Spinal cord (tissue), 10 donors: Measurements from ENCODE around the gene ZGLP1. TPM values are rescaled to one million over a fixed set of nuclear protein-coding genes. Genes with fewer than 3 reads are reported as not detected.
A peak's percentile ranks its signal among the peaks of the same experiment; 100 is the strongest.

ENCODE experiments used
- DNase-seq, 6 donors: peaks; one replicate each; pipeline versions ENCODE4 v3.0.0 to v3.0.0-alpha.2; 2013 to 2015; ENCODE audit warnings: low spot score in 6 of 6, low read depth in 4 of 6
- H3K27ac ChIP-seq: one replicate; pipeline ENCODE4 v1.5.1; 2013; ENCODE audit warnings: low read depth, low read length, control low read depth
- H3K27me3 ChIP-seq: one replicate; pipeline ENCODE4 v1.6.1; 2013; ENCODE audit warnings: low read length; ENCODE audit not compliant: control insufficient read depth, insufficient read depth
- H3K36me3 ChIP-seq: one replicate; pipeline ENCODE4 v1.6.1; 2013; ENCODE audit warnings: low read length; ENCODE audit not compliant: control insufficient read depth, insufficient read depth
- H3K4me1 ChIP-seq: one replicate; pipeline ENCODE4 v1.6.1; 2013; ENCODE audit warnings: low read length; ENCODE audit not compliant: control insufficient read depth, insufficient read depth
- H3K4me3 ChIP-seq: one replicate; pipeline ENCODE4 v1.5.1; 2013; ENCODE audit warnings: low read depth, low read length, control low read depth
- H3K9me3 ChIP-seq: one replicate; pipeline ENCODE4 v1.6.1; 2013; ENCODE audit warnings: low read length; ENCODE audit not compliant: control insufficient read depth, insufficient read depth
- WGBS: methylation state at CpG from one replicate; pipeline ENCODE4 v1.1.5; 2013; ENCODE audit warnings: missing lambda C conversion rate; ENCODE audit not compliant: insufficient coverage; 5-methylcytosine and 5-hydroxymethylcytosine counted together
- polyA plus RNA-seq, 2 donors: library from polyadenylated mRNA; unstranded; fragments of 120-200 nt; gene quantifications; one replicate each; pipeline ENCODE4 v1.2.1, GENCODE V29; 2013; ENCODE audit not compliant: insufficient read length in 2 of 2
- total RNA-seq, 2 donors: library from RNA; depleted of rRNA in 1 of 2; stranded (reverse); fragments of 120-200 nt in 1 of 2; fragments of >200 nt in 1 of 2; gene quantifications; one replicate each; pipeline versions ENCODE4 v1.2.3 to v1.2.4, GENCODE V29; 2013 to 2014
- donor health status: healthy.

Gene ZGLP1
- total and polyA plus RNA-seq, 4 donors, result 1.6 to 15.7 (median 10.3) TPM

GRCh38 chr19:10279737-10280442, 29.7 kb downstream of the ZGLP1 start:
- Histone ChIP-seq H3K27me3 (peaks cover 10% of the 10 kb centered on the region), H3K36me3 (peaks cover 2% of the 10 kb centered on the region), H3K4me1 (no peaks in the 10 kb centered on the region), H3K4me3 (no peak overlapping the region), H3K27ac (no peak overlapping the region), H3K9me3 (no peaks in the 10 kb centered on the region)
- DNase-seq, result no peak
- WGBS, result 87% methylated on average over 4 of the region's 5 CpGs

- H3K9me3 ChIP-seq, result no peaks in the 10 kb centered on the region
- H3K36me3 ChIP-seq, result peaks cover 1% of the 10 kb centered on the region
- H3K27me3 ChIP-seq, result peaks cover 10% of the 10 kb centered on the region
- H3K4me1 ChIP-seq, result no peaks in the 10 kb centered on the region
- WGBS, result 81% methylated on average over 1 of the region's 1 CpG
- H3K27ac ChIP-seq, result no peak overlapping the region
- DNase-seq, result no peak
- H3K4me3 ChIP-seq, result no peak overlapping the region
Measured at GRCh38 chr19:10278935-10279334, 30.7 kb downstream of the ZGLP1 start.

GRCh38 chr19:10277795-10278589, 31.6 kb downstream of the ZGLP1 start:
- Histone ChIP-seq H3K4me3 (no peak overlapping the region), H3K27ac (no peak overlapping the region), H3K9me3 (no peaks in the 10 kb centered on the region), H3K4me1 (no peaks in the 10 kb centered on the region), H3K36me3 (no peaks in the 10 kb centered on the region), H3K27me3 (peaks cover 5% of the 10 kb centered on the region)
- WGBS, result 83% methylated on average over 4 of the region's 9 CpGs
- no peak for DNase-seq

- peaks cover 17% of the 10 kb centered on the region for H3K4me1 ChIP-seq
- H3K4me3 ChIP-seq, result no peak overlapping the region
- WGBS, result 89% methylated on average over 10 of the region's 10 CpGs
- no peaks in the 10 kb centered on the region for H3K36me3 ChIP-seq
- peaks cover 36% of the 10 kb centered on the region for H3K27me3 ChIP-seq
- H3K9me3 ChIP-seq, result no peaks in the 10 kb centered on the region
- H3K27ac ChIP-seq, result no peak overlapping the region
- no peak for DNase-seq
Measured at GRCh38 chr19:10274589-10274988, 35.0 kb downstream of the ZGLP1 start.

GRCh38 chr19:10271543-10272086, 38.0 kb downstream of the ZGLP1 start:
- no peak for DNase-seq
- no peak overlapping the region for H3K27ac ChIP-seq
- no peaks in the 10 kb centered on the region for H3K36me3 ChIP-seq
- no peaks in the 10 kb centered on the region for H3K9me3 ChIP-seq
- peaks cover 47% of the 10 kb centered on the region for H3K27me3 ChIP-seq
- WGBS, result 42% methylated on average over 9 of the region's 12 CpGs
- peaks cover 20% of the 10 kb centered on the region for H3K4me1 ChIP-seq
- peak overlapping the region; percentile 38 for H3K4me3 ChIP-seq

- DNase-seq, result peak in 1 of 6 donors; percentile 56
Measured at GRCh38 chr19:10270616-10271394, 38.8 kb downstream of the ZGLP1 start, which contains the start of gene ICAM1. TSS of gene ICAM1 (plus strand) at chr19:10271120. CDS start at chr19:10271160, 40 bp downstream.

GRCh38 chr19:10270180-10270615, 39.4 kb downstream of the ZGLP1 start:
- Histone ChIP-seq H3K9me3 (no peaks in the 10 kb centered on the region), H3K27me3 (peaks cover 47% of the 10 kb centered on the region), H3K4me1 (peaks cover 20% of the 10 kb centered on the region), H3K4me3 (peak overlapping the region; percentile 38), H3K27ac (peak overlapping the region; percentile 52), H3K36me3 (no peaks in the 10 kb centered on the region)
- DNase-seq, result peak in 1 of 6 donors; percentile 25
- WGBS, result 6% methylated on average over 36 of the region's 37 CpGs

More at GRCh38 chr19:10270616-10271394, 38.8 kb downstream of the ZGLP1 start, which contains the start of gene ICAM1:
- no peaks in the 10 kb centered on the region for H3K9me3 ChIP-seq
- peaks cover 47% of the 10 kb centered on the region for H3K27me3 ChIP-seq
- peak within 1 kb of the TSS; percentile 38 for H3K4me3 ChIP-seq
- WGBS, result 2% methylated on average over 48 of the region's 51 CpGs
- H3K36me3 ChIP-seq, result no peaks in the 10 kb centered on the region
- H3K4me1 ChIP-seq, result peaks cover 20% of the 10 kb centered on the region
- peak within 1 kb of the TSS; percentile 52 for H3K27ac ChIP-seq

GRCh38 chr19:10269333-10270179, 40.1 kb downstream of the ZGLP1 start:
- peak in 2 of 6 donors; percentile 63 to 80 for DNase-seq
- no peaks in the 10 kb centered on the region for H3K9me3 ChIP-seq
- peak overlapping the region; percentile 52 for H3K27ac ChIP-seq
- H3K27me3 ChIP-seq, result peaks cover 47% of the 10 kb centered on the region
- H3K36me3 ChIP-seq, result no peaks in the 10 kb centered on the region
- WGBS, result 4% methylated on average over 59 of the region's 59 CpGs
- peaks cover 20% of the 10 kb centered on the region for H3K4me1 ChIP-seq
- peak overlapping the region; percentile 38 for H3K4me3 ChIP-seq
